Stimulated activated CD8-positive, alpha-beta memory T cell treated with anti-CD3 and anti-CD28 coated beads, Interleukin-7, amount 100 ng/mL, for 1 hour (primary cell): ENCODE measurements around the gene STK4.

ENCODE experiments used
- DNase-seq, 2 donors: peaks; one replicate each; pipeline ENCODE4 v3.0.0-alpha.2; 2020; ENCODE audit warnings: low read depth in 2 of 2

The STK4 gene

DNA sequence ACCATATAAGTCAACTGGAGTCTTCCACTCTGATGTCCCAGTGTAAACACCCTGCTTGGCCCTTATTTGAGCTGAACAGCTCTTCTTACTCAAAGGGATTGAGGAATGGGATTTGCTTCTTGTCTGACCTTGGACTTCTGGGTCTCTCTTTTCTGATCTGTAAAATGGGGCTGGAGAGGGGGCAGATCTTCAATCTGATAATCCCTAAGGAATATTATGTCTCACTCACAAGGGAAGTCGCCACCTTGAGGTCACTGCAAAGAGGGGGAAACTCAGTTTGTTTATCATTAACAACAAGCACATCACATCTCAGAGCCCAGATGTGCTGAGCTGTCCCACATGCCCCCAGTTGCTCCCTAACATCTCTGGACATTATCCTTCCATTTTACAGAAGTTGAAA lies 119.6 kb downstream of the STK4 start:
- DNase-seq = no peak

DNA sequence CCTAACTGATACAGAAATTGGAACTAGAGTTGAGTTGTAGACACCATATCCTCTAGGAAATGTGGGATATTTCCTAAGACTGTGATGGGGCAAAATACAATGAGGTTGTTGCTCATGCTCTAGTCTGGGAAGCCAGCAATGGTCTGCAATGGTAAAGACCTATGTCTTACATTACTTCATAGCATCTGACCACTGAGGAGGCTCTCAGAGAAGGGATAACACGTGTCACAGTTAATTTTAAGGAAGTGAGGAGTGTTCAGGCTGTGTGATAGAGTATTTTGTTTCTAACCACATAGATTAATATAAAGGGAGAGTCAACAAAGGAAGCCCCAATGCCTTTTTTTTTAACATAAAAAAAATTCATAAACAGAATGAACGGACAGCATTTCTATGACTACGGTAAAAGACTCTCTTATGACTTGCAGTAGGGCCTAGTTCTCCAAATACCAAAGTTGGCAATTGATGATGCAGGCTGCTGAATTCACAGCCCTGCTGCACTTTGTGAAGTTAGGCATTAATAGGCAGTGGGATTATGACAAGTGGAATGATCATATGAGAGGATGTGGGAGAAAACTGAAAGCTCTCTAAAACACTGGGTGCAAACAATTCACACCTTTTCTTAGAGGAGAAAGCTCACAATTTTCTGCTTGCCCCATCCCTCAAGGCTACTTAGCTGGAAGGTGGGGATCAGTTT lies 120.9 kb downstream of the STK4 start:
- no peak for DNase-seq

DNA sequence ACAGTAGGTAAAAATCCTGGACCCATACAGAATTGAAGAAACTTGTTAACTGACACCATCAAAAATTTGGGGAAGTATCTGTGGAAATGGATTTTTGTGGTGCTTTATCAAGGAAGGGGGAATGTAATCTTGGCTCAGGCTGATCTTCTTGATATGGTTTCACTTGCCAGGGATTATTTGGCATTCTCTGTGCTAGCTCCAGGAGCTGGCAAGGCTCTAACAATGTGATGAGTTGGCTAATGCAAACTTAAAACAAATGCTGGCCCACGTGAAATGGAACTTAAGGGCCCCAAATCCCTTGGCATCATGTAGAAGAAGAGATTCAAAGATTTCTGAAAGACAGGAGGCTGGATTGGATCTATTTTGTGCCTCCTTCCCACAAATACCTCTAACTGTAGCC lies 121.5 kb downstream of the STK4 start:
- no peak for DNase-seq

DNA sequence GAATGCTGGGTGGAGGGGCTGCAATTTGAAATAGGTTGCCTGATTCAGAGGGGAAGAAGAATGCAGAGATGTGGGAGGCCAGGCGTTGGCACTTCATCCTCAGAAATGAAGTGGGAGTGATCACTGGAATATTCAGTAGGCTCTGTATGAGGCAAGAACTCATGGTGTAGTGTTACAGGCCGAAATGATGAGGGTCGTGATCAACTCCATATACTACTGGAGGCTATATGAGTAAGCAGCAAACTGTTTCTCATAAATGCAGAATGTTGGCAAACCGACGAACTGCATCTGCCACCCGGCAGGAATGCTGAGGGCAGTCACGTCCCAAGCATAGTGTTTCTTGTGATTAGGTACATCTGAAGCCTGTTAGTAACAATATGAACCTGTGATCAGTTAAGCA lies 121.9 kb downstream of the STK4 start:
- DNase-seq = no peak

DNA sequence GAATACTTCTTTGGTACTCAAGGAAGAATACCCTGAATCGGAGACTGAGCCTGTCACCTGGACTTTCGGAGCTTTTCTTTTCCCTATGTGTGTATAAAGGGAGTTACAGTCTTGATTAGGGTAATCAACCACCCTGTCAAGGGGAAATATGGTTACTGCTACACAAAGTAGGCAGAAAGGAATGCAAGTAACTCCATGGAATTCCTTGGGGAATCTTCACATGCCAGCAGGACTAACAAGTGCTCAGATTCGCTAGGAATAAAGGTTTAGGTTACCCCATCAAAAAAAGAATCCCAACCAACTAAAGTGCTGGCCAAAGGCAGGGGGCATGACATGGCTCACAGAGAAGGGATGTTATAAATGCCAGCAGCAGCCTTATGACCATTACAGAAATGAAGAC lies 124.2 kb downstream of the STK4 start:
- no peak for DNase-seq

DNA sequence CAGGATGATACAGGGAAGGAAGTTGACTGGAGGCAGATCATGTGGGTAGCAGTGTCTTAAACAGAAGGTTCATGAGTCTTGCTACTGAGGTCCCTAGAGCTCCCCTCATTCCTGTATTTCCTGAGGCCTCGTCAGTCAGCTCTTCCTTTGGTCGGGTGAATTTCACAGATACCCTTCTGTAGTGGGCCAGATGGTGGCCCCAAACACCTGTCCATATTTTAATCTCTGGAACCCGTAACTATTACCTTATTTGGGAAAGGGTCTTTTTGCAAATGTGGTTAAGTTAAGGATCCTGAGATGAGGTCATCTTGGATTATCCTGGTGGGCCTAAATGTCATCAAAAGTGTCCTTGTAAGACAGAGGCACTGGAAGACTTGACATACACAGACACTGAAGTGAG lies 125.1 kb downstream of the STK4 start:
- no peak for DNase-seq

DNA sequence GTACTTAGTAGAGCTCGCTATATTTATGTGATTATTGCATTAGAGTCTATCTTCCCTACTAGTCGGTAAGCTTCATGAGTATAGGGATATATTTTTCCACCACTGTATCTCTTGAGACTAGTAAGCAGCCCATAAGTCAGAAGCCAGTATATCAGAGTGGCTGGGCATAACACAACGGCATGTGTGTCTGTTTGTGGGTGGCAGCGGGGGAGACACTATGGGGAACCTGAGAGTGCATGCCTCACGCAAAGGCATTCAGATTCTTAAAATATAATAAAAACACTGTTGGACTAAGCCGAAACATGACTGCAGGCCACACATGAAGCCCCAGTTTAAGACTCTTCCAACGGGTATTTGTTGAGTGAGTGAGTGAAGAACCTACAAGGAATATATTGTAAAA lies 126.6 kb downstream of the STK4 start:
- no peak for DNase-seq

DNA sequence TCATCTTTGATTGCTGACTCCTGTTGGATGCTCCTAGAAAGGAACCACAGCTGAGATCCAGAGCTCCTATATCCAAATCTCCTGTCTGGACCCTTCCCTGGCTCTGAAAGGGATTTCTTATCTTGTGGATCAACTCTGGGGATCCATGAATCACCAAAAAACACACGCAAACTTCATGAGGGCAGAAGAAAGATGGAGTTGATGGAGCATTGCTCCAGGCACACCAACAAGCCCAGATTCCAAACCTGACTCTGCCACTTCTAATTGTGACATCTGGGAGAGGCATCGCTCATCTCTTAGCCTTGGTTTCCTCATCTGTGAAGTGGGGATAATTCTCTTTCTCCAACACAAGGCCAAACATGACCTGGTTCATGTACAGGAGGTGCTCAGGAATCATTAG lies 127.9 kb downstream of the STK4 start:
- no peak for DNase-seq

DNA sequence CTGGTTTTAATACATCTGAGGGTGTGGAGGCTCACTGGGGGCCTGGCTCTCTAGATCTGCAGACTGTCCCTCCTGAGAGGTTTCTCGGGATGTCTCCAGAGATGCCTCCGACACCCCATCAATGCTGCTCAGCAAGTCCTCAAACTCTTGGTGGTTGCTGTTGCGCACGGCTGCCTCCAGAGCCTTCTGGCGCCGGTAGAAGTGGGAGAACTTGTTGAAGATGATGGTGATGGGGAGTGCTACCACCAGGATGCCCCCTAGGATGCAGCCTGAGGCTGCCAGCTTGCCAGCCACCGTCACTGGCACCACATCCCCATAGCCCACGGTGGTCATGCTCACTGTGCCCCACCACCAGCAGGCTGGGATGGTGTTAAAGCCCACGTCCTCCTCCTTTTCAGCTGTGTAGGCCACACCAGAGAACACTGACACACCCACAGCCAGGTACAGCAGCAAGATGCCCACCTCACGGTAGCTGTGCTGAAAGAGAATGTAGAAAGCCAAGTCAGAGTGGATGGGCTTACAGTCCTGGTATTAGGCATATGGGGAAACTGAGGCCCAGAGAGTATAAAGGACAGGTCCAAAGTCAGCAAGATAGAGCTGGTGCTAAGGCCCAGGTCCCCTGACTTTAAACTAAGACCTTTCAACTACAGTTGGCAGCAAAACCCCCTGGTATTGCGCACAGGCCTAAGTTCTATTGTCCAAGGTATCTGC lies 128.7 kb downstream of the STK4 start:
- no peak for DNase-seq

DNA sequence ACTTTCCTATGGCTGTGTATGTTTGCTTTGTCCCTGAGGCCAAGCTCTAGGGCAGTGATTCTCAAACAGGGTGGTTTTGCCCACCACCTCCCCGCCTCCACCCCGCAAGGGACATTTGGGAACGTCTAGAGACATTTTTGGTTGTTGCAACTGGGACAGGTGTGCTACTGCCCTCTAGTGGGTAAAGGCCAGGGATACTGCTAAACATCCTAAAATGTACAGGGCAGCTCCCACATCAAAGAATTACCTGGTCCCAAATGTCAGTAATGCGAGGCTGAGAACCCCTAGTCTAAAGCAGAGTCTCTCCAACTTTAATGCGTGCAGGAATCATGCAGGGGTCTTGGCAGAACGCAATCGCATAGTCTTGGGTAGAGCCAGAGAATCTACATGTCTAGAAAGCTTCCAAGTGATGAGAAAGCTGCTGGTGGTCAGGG lies 129.5 kb downstream of the STK4 start:
- peak; percentile 11 to 21 for DNase-seq

DNA sequence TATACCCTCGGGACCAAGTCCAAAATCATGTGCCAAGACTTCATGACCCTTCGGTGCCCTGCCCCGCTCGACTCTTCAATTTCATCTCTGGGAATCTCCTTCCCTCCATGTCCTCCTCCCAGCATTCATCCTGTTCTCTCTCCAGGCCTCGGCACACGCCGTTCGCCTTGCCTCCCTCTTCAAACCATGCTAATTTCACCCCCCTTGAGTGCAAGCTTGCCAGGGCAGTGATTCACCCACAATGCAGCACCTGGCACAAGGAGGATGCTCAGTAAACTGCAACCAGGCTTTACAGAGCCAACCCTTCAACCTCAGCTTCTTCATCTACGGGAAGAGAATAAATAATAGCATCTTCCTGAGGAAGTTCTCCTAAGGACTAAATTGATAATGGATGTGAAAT lies 130.5 kb downstream of the STK4 start:
- no peak for DNase-seq

DNA sequence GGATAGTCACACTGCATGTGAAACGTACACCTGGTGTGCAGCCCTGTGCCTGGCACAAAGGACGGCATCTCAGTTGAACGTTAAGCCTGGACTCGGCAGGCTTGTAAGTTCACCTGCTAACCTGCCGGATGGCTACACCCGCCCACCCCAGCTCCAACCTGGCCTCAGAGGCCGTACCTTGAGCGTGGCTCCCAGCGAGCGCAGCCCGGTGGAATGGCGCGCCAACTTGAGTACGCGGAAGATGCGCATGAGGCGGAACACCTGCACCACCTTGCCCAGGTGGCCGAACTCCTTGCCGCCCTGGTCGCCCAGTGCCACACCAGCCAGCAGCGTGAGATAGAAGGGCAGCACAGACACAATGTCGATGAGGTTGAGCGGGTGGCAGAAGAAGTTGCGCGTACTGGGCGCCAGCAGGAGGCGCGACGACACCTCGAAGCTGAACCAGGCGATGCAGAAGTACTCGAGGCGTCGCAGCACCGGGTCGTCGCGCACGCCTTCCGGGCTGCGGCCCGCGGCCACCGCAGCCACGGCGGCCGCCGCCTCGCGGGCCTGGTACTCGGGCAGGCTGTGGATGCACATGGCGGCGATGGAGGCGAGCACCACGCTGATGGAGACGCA lies 131.3 kb downstream of the STK4 start:
- DNase-seq = peak in 1 of 2 donors; percentile 11

DNA sequence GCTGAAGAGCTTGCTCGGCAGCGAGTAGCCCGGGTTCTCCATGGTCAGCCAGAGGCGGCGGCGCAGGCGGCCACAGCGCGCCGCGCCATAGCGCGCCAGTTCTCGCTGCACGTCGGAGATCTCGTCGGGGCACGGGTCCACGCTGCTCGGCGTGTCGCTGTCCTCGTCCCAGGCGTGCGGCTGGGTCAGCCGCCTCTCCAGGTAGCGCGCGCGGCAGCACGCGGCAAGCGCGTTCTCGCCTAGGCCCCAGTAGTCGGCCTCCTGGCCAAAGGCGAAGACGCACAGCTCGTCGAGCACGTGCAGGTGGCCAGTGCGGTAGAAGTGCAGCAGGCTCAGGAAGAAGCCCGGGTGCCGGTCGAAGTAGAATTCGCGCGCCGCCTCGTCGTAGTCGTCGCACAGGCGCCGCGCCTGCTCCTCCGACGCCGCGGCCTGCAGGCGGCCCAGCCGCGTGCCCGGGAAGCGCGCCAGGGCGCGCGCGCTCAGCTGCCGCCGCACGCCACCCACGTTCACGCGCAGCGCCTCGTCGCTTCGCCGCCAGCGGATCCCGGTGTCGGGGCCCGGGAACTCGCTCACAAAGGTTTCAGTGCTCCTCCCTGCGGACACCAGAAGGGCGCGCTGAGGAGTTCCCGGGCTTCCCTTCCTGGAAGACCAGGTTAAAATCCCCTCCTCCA lies 131.9 kb downstream of the STK4 start:
- no peak for DNase-seq

DNA sequence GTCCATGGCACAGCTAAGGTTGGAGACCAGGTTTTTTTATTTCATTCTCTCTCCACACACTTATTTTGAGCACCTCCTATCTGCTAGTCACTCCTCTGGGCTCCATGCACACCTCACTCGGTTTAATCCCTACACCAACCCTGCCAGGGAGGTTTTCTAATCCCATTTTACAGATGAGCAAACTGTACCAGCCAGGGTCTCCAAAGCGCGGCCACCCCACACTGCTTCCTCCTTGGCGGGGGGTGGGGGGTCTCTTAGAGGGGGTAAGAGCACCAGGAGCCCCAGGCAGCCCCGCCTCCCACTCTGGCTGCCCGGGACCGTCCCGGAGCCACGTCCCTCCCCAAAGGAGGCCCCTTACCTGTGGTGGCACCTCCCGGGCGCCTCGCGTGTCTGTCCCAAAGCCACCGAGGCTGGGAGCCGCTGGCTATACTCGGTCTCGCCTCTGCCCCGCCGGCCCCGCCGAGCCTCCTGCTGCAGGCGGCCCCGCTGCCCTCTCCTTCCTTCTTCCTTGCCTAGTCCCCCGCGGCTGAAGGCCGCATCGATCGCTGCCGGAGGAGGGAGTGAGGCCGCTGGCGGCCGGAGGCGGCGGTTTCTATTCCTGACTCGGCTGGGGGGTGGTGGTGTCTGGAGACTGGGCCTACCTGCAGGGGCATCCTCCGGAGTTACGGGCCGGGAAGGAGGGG lies 134.4 kb downstream of the STK4 start, which contains the start of gene KCNS1:
KCNS1 (minus strand) TSS at position 565 of the 683 bp plus-strand sequence. CDS start 1,891 bp downstream, outside the sequence.
- DNase-seq = no peak

DNA sequence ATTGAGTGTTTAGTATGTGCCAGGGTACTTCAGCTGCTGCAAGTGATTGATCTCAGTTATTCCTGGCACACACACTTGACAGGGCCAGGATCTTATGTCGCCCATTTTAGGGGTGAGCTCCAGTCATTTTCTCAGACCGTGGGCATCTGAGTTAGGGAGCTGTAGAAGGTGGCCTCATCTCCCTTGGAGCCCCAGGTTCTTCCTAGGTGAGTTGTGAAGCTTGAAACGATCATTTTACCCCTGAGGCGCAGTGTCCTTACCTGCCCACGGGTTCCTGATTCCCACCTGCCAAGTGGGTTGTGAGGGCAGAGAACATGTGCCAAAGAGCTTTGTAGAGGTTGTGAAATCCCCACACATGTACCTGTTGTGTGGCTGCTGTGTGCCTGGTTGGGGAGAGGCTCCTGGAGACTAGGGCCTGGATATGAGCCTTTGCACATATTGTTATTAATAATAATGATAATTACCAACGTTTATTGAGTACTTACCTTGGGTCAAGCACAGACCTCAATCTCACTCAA lies 135.1 kb downstream of the STK4 start:
- no peak for DNase-seq

DNA sequence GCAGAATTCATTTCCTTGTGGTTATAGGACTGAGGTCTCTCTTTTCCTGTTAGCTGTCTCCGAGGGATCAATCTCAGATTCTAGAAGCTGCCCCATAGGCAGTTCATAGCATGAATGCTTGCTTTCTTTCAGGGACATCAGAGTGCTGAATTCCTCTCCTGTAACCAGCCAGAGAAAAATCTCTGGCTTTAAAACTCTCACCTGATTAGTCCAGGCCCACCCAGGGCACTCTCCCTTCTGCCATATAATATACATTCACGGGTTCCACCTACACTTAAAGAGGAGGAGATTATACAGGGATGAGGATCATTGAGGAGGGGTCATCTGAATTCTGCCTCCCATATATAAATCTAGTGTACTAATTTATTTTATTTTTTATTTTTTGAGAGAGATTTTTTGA lies 136.8 kb downstream of the STK4 start:
- no peak for DNase-seq

DNA sequence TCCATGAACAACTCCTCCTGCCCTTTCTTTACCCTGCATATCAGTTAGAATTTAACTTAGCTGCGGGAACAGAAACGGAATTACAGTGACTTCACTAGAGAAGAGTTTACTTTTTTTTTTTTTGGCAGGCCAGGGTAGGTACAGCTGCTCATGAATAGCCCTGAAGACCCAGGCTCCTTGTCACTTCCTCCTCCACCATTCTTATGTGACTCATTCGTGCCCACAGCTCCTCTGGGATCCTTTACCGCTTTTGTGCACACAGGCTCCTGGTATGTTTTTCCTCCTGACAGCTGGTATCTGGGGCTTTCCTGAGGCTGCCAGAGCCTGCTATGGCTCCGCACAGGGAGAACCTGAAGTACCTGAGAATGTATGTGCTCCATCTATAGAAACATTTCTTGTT lies 138.5 kb downstream of the STK4 start:
- DNase-seq = no peak

DNA sequence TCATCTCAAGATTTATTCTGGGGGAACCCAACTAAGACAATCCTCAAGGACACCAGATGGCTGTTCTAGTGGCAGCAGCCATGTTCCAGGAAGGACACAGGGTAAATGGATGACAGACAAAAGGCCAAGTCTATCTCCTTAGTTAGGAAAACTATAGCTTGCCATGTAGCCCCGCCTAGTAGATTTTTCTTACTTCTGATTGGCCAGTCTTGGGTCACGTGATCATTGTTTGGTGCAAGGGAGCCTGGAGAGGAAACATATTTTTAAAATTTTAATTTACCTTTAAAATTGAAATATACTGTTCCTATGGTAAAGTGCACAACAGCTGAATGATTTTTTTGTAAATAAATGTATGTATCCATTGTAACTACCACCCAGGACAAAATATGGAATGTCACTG lies 139.0 kb downstream of the STK4 start:
- no peak for DNase-seq

DNA sequence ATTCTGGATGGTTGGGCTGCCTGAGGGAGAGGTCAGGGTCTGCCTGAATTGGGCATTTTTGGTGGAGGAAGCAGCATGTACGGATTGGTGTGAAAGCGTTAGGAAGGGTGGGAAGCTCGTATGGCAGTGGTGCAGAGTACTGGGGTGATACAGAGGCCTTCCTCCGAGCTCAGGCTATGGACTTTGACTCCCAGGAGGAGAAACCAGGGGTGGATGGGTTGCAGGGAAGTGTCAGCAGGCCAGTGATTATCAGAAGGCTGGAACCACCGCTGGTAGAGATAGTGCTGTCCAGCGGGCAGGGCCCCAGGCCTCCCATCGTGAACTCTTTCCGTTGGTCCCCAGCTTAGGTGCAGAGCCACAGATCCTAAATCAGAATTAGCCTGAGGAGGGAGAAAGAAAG lies 143.3 kb downstream of the STK4 start:
- DNase-seq = no peak

DNA sequence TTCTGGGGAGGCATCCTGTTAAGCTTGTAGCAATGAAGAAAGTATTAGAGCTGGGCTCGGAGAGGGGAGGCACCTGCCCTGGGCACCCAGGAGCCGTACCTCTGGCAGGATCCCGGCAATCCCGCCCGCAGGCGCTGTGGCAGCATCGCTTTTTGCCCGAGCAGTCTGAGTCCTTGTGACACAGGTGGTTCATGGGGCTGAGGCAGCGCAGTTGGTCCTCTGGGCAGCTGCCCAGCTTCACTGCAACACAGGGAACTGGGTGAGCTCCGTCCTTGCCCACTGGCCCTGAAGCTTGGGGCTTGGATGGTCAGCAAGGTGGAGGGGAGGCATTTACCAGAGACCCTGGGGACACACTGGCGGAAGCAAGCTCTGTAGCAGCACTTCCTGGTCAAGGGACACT lies 144.0 kb downstream of the STK4 start:
- no peak for DNase-seq

DNA sequence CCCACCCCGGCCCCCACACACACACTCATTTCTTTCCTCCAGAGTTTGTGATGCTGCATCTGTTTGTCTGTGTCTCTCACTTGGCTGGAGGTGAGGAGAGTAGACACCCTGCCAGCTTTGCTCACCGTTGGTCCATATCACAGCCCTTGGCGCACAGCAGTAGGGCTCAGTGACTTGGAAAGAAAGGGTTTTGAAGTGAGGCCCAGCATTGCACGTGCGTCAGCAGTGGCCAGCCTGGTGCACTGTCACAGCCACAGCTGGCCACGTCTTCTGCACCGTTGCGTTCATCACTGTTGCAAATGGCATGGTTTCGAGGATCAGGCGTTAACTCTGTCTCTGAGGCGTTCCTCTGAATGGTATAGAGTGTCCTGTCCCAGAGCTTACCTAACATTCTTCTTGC lies 145.0 kb downstream of the STK4 start:
- DNase-seq = no peak
